Sigmoid colon (tissue), 4 donors: ENCODE measurements around the gene NRXN3.

Experiments
- EP300 ChIP-seq, 4 donors: sonication (generic); formaldehyde crosslinking; IDR thresholded peaks; one replicate each; pipeline ENCODE4 v1.6.1; 2017; ENCODE audit warnings: antibody characterized with exemption in 4 of 4
- POLR2A ChIP-seq, 2 donors: fragments of 450-650 bp; IDR thresholded peaks; one replicate each; pipeline ENCODE4 v1.6.1; 2016; ENCODE audit warnings: antibody characterized with exemption in 2 of 2, mild to moderate bottlenecking in 2 of 2, moderate library complexity in 2 of 2
- POLR2AphosphoS5 ChIP-seq, 4 donors: sonication (generic); formaldehyde crosslinking; IDR thresholded peaks; one replicate each; pipeline ENCODE4 v1.6.1; 2017; ENCODE audit warnings: antibody characterized with exemption in 4 of 4
- TF ChIP-seq, protein P1 (sequence below), 4 experiments: fragments of 450-650 bp in 3 of 4; fragments of 200-600 bp in 1 of 4; IDR thresholded peaks; one replicate each; pipeline ENCODE4 v1.5.1; 2016 to 2019; ENCODE audit warnings: antibody characterized with exemption in 4 of 4, mild to moderate bottlenecking in 3 of 4, moderate library complexity in 2 of 4

DNA sequence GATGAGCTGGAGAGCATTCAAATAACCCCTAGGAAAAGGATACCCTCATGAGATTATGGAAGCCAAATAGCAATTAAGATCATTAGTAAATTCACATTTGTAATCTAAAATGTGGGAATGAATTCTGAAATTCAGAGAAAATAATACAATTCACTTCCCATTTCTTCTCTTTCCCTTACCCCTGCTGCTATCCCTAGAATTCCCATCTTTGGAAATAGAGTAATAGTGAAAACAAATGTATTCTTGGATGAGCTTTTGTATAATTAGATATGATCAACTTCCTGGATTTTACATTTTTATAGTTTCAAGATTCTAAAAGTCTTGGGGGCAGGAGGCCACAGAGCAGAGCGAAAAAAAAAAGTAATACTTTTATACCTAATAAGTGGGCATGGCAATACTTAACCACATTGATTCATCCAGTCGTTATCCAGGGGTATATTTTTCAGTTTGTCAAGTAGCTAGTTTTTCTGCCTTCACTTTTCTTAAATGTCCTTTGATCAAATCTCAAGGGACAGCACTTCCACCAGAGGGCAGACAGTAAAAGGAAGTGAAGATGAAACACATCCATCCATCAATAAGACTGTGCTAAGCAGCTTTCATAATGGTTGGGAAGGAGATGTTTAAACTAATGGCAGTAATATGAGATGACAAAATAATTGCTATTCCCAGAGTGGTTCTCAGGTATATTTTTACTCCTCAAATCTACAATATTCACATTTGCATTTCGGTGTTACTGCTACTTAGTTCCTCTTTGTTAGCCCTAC, 1639.9 kb downstream of the NRXN3 start:
- TF ChIP-seq, protein P1, sequence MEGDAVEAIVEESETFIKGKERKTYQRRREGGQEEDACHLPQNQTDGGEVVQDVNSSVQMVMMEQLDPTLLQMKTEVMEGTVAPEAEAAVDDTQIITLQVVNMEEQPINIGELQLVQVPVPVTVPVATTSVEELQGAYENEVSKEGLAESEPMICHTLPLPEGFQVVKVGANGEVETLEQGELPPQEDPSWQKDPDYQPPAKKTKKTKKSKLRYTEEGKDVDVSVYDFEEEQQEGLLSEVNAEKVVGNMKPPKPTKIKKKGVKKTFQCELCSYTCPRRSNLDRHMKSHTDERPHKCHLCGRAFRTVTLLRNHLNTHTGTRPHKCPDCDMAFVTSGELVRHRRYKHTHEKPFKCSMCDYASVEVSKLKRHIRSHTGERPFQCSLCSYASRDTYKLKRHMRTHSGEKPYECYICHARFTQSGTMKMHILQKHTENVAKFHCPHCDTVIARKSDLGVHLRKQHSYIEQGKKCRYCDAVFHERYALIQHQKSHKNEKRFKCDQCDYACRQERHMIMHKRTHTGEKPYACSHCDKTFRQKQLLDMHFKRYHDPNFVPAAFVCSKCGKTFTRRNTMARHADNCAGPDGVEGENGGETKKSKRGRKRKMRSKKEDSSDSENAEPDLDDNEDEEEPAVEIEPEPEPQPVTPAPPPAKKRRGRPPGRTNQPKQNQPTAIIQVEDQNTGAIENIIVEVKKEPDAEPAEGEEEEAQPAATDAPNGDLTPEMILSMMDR (IDR thresholded peaks at IDR 0.05) = no peak
- TF ChIP-seq POLR2A (IDR thresholded peaks at IDR 0.05) (no peak), EP300 (IDR thresholded peaks at IDR 0.05) (no peak), POLR2AphosphoS5 (IDR thresholded peaks at IDR 0.05) (no peak)
